Mesendoderm (in vitro differentiated cells): Measurements from ENCODE around the gene THSD7B.

Experiments
- DNase-seq: peaks from one replicate; pipeline ENCODE4 v3.0.0; 2013
- H2AK5ac ChIP-seq: 2 replicates; pipeline ENCODE4 v1.6.1; 2013; ENCODE audit warnings: low read length, inconsistent platforms
- H2BK120ac ChIP-seq: 2 replicates; pipeline ENCODE4 v1.6.1; 2013; ENCODE audit warnings: low read depth, mild to moderate bottlenecking, low read length, moderate library complexity, mixed read lengths
- H2BK15ac ChIP-seq: replicated peaks from 2 replicates; pipeline ENCODE4 v1.6.1; 2013; ENCODE audit warnings: low read depth, mild to moderate bottlenecking, moderate library complexity
- H2BK5ac ChIP-seq: 2 replicates; pipeline ENCODE4 v1.6.1; 2013; ENCODE audit warnings: low read length, inconsistent platforms
- H3K18ac ChIP-seq: 2 replicates; pipeline ENCODE4 v1.6.1; 2013; ENCODE audit warnings: mild to moderate bottlenecking, low read length, mixed read lengths
- H3K23ac ChIP-seq: one replicate; pipeline ENCODE4 v1.6.1; 2013; ENCODE audit warnings: low read length
- H3K27ac ChIP-seq: 2 replicates; pipeline ENCODE4 v1.5.1; 2013; ENCODE audit warnings: low read depth, mild to moderate bottlenecking, inconsistent platforms, low read length, moderate library complexity
- H3K27me3 ChIP-seq: 2 replicates; pipeline ENCODE4 v1.6.1; 2013; ENCODE audit warnings: low read length, control low read depth, mild to moderate bottlenecking, inconsistent platforms; ENCODE audit not compliant: insufficient read depth, poor library complexity
- H3K36me3 ChIP-seq: 2 replicates; pipeline ENCODE4 v1.6.1; 2013; ENCODE audit warnings: low read length, inconsistent platforms; ENCODE audit not compliant: control insufficient read depth, insufficient read depth
- H3K4ac ChIP-seq: one replicate; pipeline ENCODE4 v1.6.1; 2013; ENCODE audit warnings: low read depth, mild to moderate bottlenecking, low read length, moderate library complexity
- H3K4me1 ChIP-seq: 2 replicates; pipeline ENCODE4 v1.6.1; 2013; ENCODE audit warnings: low read depth, low read length, inconsistent platforms; ENCODE audit not compliant: control insufficient read depth
- H3K4me2 ChIP-seq: 2 replicates; pipeline ENCODE4 v1.6.1; 2013; ENCODE audit warnings: low read length
- H3K4me3 ChIP-seq: 2 replicates; pipeline ENCODE4 v1.5.1; 2013; ENCODE audit warnings: mild to moderate bottlenecking, low read length
- H3K56ac ChIP-seq: one replicate; pipeline ENCODE4 v1.6.1; 2013; ENCODE audit warnings: low read length
- H3K79me1 ChIP-seq: 2 replicates; pipeline ENCODE4 v1.6.1; 2013; ENCODE audit warnings: low read length, inconsistent platforms
- H3K79me2 ChIP-seq: 2 replicates; pipeline ENCODE4 v1.6.1; 2013; ENCODE audit warnings: mild to moderate bottlenecking, low read length; ENCODE audit not compliant: control insufficient read depth, insufficient read depth
- H3K9ac ChIP-seq: 2 replicates; pipeline ENCODE4 v1.6.1; 2013; ENCODE audit warnings: low read length, inconsistent platforms
- H4K5ac ChIP-seq: one replicate; pipeline ENCODE4 v1.6.1; 2013; ENCODE audit warnings: low read length
- H4K8ac ChIP-seq: one replicate; pipeline ENCODE4 v1.6.1; 2013; ENCODE audit warnings: low read depth, mild to moderate bottlenecking, control low read depth, low read length, moderate library complexity
- WGBS: extraction: QIAGEN DNeasy Blood & Tissue Kit; methylation state at CpG from one replicate; pipeline ENCODE4 v1.1.7; 2013; ENCODE audit warnings: low lambda C conversion rate, missing lambda C conversion rate; ENCODE audit not compliant: insufficient coverage; ENCODE audit errors: extremely low coverage; 5-methylcytosine and 5-hydroxymethylcytosine counted together

Gene THSD7B

DNA sequence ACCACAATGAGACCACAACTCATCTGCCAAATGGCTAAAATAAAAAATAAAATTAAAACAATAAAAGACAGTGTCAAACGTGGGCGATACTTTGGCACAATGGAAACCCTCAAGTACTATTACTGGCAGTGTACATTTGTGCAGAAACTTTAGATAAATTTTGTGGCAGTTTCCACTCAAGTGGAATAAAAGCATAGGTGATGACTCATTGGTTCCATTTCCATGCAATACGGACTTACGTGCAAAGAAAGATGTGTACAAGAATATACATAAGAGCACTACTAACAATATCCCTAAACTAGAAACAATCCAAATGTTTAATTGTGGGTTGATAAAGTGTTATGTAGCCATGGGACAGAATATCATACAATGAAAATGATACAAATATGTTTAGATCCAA, 940.0 kb downstream of the THSD7B start:
- Histone ChIP-seq H3K9ac (no peak overlapping the region), H3K18ac (no peak overlapping the region), H3K23ac (no peak overlapping the region), H3K36me3 (no peaks in the 10 kb centered on the region), H3K4me3 (no peak overlapping the region), H3K79me1 (no peaks in the 10 kb centered on the region), H4K8ac (no peak overlapping the region), H3K27me3 (no peaks in the 10 kb centered on the region), H3K4ac (no peak overlapping the region), H2BK5ac (no peak overlapping the region), H3K79me2 (no peaks in the 10 kb centered on the region), H2AK5ac (no peak overlapping the region), H3K56ac (no peak overlapping the region), H3K4me2 (no peak overlapping the region), H4K5ac (no peak overlapping the region), H3K4me1 (no peaks in the 10 kb centered on the region), H3K27ac (no peak overlapping the region), H2BK120ac (no peak overlapping the region), H2BK15ac (no peak overlapping the region)
- no peak for DNase-seq
- WGBS: no CpG with 5 or more reads among the region's 4 CpGs

DNA sequence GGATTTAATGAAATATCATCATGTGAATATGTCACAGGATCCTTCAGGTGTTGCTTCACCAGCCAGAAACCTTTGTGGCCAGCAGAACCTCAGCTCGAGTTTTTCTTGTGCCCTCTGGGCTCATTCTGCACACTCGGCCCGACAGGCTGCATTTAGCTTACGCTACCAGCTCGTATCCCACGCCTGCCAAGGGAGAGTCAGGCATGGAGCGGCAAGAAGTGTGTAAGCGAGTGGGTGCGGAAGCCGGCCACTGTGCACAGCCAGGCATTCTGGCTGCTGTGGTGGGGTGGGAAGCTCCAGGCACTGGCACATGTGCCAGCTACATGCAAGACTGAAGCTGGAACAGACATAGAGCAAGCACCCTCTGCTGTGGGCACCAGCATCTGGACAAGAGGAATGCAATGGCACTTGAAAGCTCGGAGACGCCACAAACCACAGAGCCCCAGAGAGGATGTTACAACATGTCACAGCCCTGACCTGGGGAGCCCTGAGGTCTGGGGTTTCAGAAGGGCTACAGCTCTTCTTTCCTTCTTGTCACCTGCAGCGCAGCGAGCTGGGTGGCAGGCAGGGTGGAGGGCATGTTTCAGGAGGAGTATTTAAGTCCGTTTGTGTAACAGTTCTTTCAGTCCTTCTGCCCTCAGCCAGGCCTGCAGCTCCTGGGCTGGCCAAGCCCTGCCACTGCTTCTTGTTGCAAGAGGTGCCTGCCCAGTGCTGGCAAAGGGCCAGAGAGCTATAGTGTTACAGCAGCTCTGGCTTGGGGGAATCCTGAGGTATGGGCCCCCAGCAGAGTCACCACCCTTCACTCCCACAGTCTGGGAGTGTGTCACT, 941.7 kb downstream of the THSD7B start:
- H3K4ac ChIP-seq: no peak overlapping the region
- no peak overlapping the region for H4K8ac ChIP-seq
- H3K56ac ChIP-seq: no peak overlapping the region
- H3K79me2 ChIP-seq: no peaks in the 10 kb centered on the region
- no peaks in the 10 kb centered on the region for H3K36me3 ChIP-seq
- H2BK5ac ChIP-seq: no peak overlapping the region
- DNase-seq: no peak
- H2BK15ac ChIP-seq: no peak overlapping the region
- no peaks in the 10 kb centered on the region for H3K79me1 ChIP-seq
- no peak overlapping the region for H3K4me3 ChIP-seq
- H3K18ac ChIP-seq: no peak overlapping the region
- peak overlapping the region; percentile 36 for H3K23ac ChIP-seq
- H2BK120ac ChIP-seq: no peak overlapping the region
- no CpG with 5 or more reads among the region's 15 CpGs for WGBS
- no peak overlapping the region for H3K4me2 ChIP-seq
- H3K27ac ChIP-seq: no peak overlapping the region
- no peak overlapping the region for H4K5ac ChIP-seq
- no peaks in the 10 kb centered on the region for H3K4me1 ChIP-seq
- H2AK5ac ChIP-seq: no peak overlapping the region
- no peak overlapping the region for H3K9ac ChIP-seq
- H3K27me3 ChIP-seq: no peaks in the 10 kb centered on the region

DNA sequence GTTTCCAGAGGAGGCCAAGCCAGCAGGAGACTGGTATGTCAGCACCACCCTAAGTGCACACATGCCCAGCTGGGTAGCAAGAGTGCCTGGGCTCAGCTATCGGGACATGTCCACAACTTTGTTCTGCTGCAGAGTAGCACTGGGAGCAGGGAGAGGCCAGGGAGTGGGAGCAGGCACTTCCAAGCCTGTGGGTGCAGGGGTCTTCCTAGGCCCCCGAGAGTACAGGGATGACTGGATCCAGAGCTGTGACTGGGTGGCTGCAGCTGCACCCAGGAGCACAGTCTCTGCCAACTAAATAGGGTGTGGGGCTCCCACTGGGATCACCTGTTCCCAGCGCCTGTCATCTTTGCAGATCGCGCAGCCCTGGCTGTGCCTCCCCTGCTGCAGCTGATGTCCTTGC, 943.0 kb downstream of the THSD7B start:
- H4K8ac ChIP-seq: no peak overlapping the region
- DNase-seq: no peak
- H3K4me3 ChIP-seq: no peak overlapping the region
- H3K4ac ChIP-seq: no peak overlapping the region
- no peaks in the 10 kb centered on the region for H3K79me2 ChIP-seq
- no peak overlapping the region for H3K27ac ChIP-seq
- WGBS: no CpG with 5 or more reads among the region's 5 CpGs
- H3K56ac ChIP-seq: no peak overlapping the region
- no peaks in the 10 kb centered on the region for H3K4me1 ChIP-seq
- H2BK15ac ChIP-seq: no peak overlapping the region
- no peaks in the 10 kb centered on the region for H3K79me1 ChIP-seq
- no peak overlapping the region for H3K9ac ChIP-seq
- H2BK120ac ChIP-seq: no peak overlapping the region
- H3K23ac ChIP-seq: no peak overlapping the region
- no peak overlapping the region for H2BK5ac ChIP-seq
- no peaks in the 10 kb centered on the region for H3K27me3 ChIP-seq
- no peak overlapping the region for H3K18ac ChIP-seq
- H3K4me2 ChIP-seq: no peak overlapping the region
- H4K5ac ChIP-seq: no peak overlapping the region
- no peaks in the 10 kb centered on the region for H3K36me3 ChIP-seq
- no peak overlapping the region for H2AK5ac ChIP-seq

DNA sequence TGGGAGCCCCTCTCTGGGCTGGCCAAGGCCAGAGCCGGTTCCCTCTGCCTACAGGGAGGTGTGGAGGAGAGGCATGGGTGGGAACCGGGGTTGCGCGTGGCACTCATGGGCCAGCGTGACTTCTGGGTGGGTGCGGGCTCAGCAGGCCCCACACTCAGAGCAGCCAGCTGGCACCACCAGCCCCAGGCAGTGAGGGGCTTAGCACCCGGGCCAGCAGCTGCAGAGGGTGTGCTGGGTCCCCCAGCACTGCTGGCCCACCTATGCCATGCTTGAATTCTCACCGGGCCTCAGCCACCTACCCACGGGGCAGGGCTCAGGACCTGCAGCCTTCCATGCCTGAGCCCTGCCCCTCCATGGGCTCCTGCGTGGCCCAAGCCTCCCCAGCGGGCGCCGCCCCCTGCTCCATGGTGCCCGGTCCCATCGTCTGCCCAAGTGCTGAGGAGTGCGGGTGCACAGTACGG, 950.4 kb downstream of the THSD7B start:
- no peak overlapping the region for H2BK120ac ChIP-seq
- H2BK15ac ChIP-seq: no peak overlapping the region
- no peak overlapping the region for H2AK5ac ChIP-seq
- H3K9ac ChIP-seq: no peak overlapping the region
- H3K18ac ChIP-seq: no peak overlapping the region
- no peaks in the 10 kb centered on the region for H3K27me3 ChIP-seq
- H2BK5ac ChIP-seq: no peak overlapping the region
- H3K4ac ChIP-seq: no peak overlapping the region
- H3K4me3 ChIP-seq: no peak overlapping the region
- no peak overlapping the region for H3K4me2 ChIP-seq
- H4K5ac ChIP-seq: no peak overlapping the region
- no peak overlapping the region for H3K27ac ChIP-seq
- H4K8ac ChIP-seq: no peak overlapping the region
- H3K79me1 ChIP-seq: no peaks in the 10 kb centered on the region
- no peaks in the 10 kb centered on the region for H3K36me3 ChIP-seq
- no CpG with 5 or more reads among the region's 17 CpGs for WGBS
- H3K23ac ChIP-seq: no peak overlapping the region
- DNase-seq: no peak
- H3K56ac ChIP-seq: no peak overlapping the region
- no peaks in the 10 kb centered on the region for H3K79me2 ChIP-seq
- no peaks in the 10 kb centered on the region for H3K4me1 ChIP-seq

DNA sequence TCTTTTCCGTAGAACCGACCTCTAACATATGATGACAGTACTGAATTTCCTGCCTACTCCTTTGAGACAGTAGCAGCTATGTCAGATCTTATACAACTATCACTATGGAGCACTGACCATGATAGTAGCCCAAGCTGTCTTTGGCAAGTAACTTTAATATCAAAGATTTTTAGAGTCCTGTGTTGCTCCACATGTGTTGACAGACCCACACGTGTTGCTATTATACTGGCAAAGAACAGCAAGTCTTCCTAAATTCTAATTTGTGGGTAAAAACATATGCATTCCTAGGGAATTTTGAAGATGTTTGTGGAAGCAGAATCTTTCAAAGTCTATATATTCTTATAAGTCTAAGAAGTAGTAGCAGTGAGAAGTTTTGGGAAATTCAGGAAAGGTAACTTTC, 953.4 kb downstream of the THSD7B start:
- no peak overlapping the region for H3K27ac ChIP-seq
- no peak overlapping the region for H2BK5ac ChIP-seq
- H2BK15ac ChIP-seq: no peak overlapping the region
- H3K36me3 ChIP-seq: no peaks in the 10 kb centered on the region
- H2AK5ac ChIP-seq: no peak overlapping the region
- no peaks in the 10 kb centered on the region for H3K79me2 ChIP-seq
- no peak overlapping the region for H2BK120ac ChIP-seq
- no peak overlapping the region for H3K4me2 ChIP-seq
- H3K18ac ChIP-seq: no peak overlapping the region
- no peaks in the 10 kb centered on the region for H3K27me3 ChIP-seq
- H4K5ac ChIP-seq: no peak overlapping the region
- no peak overlapping the region for H4K8ac ChIP-seq
- no peak overlapping the region for H3K4ac ChIP-seq
- H3K9ac ChIP-seq: no peak overlapping the region
- H3K23ac ChIP-seq: no peak overlapping the region
- H3K56ac ChIP-seq: no peak overlapping the region
- DNase-seq: no peak
- no CpG with 5 or more reads among the region's 3 CpGs for WGBS
- H3K79me1 ChIP-seq: no peaks in the 10 kb centered on the region
- H3K4me3 ChIP-seq: no peak overlapping the region
- no peaks in the 10 kb centered on the region for H3K4me1 ChIP-seq

DNA sequence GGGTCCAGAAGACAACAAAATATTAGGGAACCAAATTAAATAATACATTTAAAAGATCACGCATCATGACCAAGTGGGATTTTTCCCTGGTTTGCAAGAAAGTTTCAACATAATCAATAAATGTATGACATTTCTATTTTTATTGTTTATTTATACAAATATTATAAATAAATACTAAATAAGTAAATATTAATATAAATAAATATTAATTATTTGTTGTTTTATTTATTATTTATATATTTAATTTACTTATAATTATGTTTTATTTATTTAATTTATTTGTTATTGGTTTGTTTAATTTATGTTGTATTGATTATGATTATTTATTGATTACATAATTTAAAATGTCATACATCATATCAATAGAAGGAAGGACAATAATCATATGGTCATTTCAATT, 956.4 kb downstream of the THSD7B start:
- Histone ChIP-seq H3K18ac (no peak overlapping the region), H2BK120ac (no peak overlapping the region), H3K27ac (no peak overlapping the region), H3K79me1 (no peaks in the 10 kb centered on the region), H3K4me3 (no peak overlapping the region), H3K23ac (no peak overlapping the region), H2AK5ac (no peak overlapping the region), H3K27me3 (no peaks in the 10 kb centered on the region), H3K9ac (no peak overlapping the region), H3K4ac (no peak overlapping the region), H4K8ac (no peak overlapping the region), H3K79me2 (no peaks in the 10 kb centered on the region), H3K56ac (no peak overlapping the region), H4K5ac (no peak overlapping the region), H2BK15ac (no peak overlapping the region), H3K4me1 (no peaks in the 10 kb centered on the region), H2BK5ac (no peak overlapping the region), H3K36me3 (no peaks in the 10 kb centered on the region), H3K4me2 (no peak overlapping the region)
- DNase-seq: no peak
- WGBS: no CpG with 5 or more reads among the region's 1 CpG
